ENCODE results near the gene SLC10A7. TPM values are rescaled to one million over a fixed set of nuclear protein-coding genes. Genes with fewer than 3 reads are reported as not detected.

SLC10A7 gene
- total and polyA plus RNA-seq, 9 of the 15 experiments (the other 6 are each of a cell fraction or from before 2014, with no cell fraction given) = 6.4 to 22.8 (median 16.1) TPM

DNA sequence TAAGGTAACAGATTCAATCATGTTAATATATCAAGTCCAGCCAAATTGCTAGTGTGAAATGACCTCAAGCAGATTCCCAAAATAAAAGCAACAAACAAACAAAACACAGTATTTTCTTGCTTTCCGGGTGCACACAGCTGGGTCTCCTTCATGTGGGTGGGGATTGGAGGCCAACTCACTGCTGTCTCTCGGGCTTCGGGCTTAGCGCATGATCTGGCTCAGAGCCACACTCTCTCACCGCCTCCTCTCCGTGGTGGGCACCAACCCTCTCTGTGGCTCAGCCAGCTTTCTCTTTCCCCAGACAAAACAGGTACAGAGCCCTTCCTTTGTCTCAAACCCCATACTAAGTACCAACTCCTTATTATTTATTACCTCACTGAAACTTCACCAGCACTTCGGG lies 310.3 kb downstream of the SLC10A7 start (continued):
- TF ChIP-seq, protein P1, sequence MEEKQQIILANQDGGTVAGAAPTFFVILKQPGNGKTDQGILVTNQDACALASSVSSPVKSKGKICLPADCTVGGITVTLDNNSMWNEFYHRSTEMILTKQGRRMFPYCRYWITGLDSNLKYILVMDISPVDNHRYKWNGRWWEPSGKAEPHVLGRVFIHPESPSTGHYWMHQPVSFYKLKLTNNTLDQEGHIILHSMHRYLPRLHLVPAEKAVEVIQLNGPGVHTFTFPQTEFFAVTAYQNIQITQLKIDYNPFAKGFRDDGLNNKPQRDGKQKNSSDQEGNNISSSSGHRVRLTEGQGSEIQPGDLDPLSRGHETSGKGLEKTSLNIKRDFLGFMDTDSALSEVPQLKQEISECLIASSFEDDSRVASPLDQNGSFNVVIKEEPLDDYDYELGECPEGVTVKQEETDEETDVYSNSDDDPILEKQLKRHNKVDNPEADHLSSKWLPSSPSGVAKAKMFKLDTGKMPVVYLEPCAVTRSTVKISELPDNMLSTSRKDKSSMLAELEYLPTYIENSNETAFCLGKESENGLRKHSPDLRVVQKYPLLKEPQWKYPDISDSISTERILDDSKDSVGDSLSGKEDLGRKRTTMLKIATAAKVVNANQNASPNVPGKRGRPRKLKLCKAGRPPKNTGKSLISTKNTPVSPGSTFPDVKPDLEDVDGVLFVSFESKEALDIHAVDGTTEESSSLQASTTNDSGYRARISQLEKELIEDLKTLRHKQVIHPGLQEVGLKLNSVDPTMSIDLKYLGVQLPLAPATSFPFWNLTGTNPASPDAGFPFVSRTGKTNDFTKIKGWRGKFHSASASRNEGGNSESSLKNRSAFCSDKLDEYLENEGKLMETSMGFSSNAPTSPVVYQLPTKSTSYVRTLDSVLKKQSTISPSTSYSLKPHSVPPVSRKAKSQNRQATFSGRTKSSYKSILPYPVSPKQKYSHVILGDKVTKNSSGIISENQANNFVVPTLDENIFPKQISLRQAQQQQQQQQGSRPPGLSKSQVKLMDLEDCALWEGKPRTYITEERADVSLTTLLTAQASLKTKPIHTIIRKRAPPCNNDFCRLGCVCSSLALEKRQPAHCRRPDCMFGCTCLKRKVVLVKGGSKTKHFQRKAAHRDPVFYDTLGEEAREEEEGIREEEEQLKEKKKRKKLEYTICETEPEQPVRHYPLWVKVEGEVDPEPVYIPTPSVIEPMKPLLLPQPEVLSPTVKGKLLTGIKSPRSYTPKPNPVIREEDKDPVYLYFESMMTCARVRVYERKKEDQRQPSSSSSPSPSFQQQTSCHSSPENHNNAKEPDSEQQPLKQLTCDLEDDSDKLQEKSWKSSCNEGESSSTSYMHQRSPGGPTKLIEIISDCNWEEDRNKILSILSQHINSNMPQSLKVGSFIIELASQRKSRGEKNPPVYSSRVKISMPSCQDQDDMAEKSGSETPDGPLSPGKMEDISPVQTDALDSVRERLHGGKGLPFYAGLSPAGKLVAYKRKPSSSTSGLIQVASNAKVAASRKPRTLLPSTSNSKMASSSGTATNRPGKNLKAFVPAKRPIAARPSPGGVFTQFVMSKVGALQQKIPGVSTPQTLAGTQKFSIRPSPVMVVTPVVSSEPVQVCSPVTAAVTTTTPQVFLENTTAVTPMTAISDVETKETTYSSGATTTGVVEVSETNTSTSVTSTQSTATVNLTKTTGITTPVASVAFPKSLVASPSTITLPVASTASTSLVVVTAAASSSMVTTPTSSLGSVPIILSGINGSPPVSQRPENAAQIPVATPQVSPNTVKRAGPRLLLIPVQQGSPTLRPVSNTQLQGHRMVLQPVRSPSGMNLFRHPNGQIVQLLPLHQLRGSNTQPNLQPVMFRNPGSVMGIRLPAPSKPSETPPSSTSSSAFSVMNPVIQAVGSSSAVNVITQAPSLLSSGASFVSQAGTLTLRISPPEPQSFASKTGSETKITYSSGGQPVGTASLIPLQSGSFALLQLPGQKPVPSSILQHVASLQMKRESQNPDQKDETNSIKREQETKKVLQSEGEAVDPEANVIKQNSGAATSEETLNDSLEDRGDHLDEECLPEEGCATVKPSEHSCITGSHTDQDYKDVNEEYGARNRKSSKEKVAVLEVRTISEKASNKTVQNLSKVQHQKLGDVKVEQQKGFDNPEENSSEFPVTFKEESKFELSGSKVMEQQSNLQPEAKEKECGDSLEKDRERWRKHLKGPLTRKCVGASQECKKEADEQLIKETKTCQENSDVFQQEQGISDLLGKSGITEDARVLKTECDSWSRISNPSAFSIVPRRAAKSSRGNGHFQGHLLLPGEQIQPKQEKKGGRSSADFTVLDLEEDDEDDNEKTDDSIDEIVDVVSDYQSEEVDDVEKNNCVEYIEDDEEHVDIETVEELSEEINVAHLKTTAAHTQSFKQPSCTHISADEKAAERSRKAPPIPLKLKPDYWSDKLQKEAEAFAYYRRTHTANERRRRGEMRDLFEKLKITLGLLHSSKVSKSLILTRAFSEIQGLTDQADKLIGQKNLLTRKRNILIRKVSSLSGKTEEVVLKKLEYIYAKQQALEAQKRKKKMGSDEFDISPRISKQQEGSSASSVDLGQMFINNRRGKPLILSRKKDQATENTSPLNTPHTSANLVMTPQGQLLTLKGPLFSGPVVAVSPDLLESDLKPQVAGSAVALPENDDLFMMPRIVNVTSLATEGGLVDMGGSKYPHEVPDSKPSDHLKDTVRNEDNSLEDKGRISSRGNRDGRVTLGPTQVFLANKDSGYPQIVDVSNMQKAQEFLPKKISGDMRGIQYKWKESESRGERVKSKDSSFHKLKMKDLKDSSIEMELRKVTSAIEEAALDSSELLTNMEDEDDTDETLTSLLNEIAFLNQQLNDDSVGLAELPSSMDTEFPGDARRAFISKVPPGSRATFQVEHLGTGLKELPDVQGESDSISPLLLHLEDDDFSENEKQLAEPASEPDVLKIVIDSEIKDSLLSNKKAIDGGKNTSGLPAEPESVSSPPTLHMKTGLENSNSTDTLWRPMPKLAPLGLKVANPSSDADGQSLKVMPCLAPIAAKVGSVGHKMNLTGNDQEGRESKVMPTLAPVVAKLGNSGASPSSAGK (IDR thresholded peaks at IDR 0.05) = no peak
- no peak for TF ChIP-seq TAF15 (IDR thresholded peaks at IDR 0.05; ENCODE audit: low read depth, low read length)
- TF ChIP-seq CREBBP (IDR thresholded peaks at IDR 0.05; ENCODE audit: low read depth, low read length) = no peak
- TF ChIP-seq, protein P2, sequence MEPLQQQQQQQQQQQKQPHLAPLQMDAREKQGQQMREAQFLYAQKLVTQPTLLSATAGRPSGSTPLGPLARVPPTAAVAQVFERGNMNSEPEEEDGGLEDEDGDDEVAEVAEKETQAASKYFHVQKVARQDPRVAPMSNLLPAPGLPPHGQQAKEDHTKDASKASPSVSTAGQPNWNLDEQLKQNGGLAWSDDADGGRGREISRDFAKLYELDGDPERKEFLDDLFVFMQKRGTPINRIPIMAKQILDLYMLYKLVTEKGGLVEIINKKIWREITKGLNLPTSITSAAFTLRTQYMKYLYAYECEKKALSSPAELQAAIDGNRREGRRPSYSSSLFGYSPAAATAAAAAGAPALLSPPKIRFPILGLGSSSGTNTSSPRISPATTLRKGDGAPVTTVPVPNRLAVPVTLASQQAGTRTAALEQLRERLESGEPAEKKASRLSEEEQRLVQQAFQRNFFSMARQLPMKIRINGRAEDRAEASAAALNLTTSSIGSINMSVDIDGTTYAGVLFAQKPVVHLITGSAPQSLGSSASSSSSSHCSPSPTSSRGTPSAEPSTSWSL (CRISPR knock-in tag; IDR thresholded peaks at IDR 0.05; ENCODE audit: borderline replicate concordance) = no peak
- TF ChIP-seq RBBP5 (IDR thresholded peaks at IDR 0.05; ENCODE audit: borderline replicate concordance, insufficient read depth, low read length, poor library complexity, severe bottlenecking) = no peak
- no peak for TF ChIP-seq TEAD1 (CRISPR knock-in tag; IDR thresholded peaks at IDR 0.05)
- no peak for TF ChIP-seq ESRRA (IDR thresholded peaks at IDR 0.05; ENCODE audit: borderline replicate concordance, low read depth)

Measured in K562 (cell line).